CD4-positive, alpha-beta memory T cell (primary cell): ENCODE results near the gene HUS1. TPM values are rescaled to one million over a fixed set of nuclear protein-coding genes. Genes with fewer than 3 reads are reported as not detected.
"Not testable (repeated sequence)": the region's sequence is repeated elsewhere in the genome, so short reads cannot be mapped to it uniquely, and the experiment has no call there.

Experiments
- CTCF ChIA-PET: fragments of 350-600 bp; sonication (Branson Sonifier 250); formaldehyde crosslinking; loops from one replicate; lab custom pipeline; 2021; ENCODE audit warnings: inconsistent platforms; ENCODE audit not compliant: partially characterized antibody; lab: Charles Lee
- POLR2A ChIA-PET: fragments of 350-600 bp; sonication (Branson Sonifier 250); formaldehyde crosslinking; loops from one replicate; lab custom pipeline; 2021; ENCODE audit not compliant: partially characterized antibody; lab: Charles Lee
- DNase-seq, 5 donors: peaks; one replicate each; pipeline versions ENCODE4 v3.0.0 to v3.0.0-alpha.2; 2020 to 2022; ENCODE audit warnings: mixed read lengths in 1 of 5
- H3K27ac ChIP-seq: one replicate; pipeline ENCODE4 v1.7.0; 2013; ENCODE audit warnings: low read depth, low read length
- H3K27me3 ChIP-seq: 2 replicates; pipeline ENCODE4 v1.7.0; 2013; ENCODE audit warnings: mild to moderate bottlenecking, low read length, moderate library complexity; ENCODE audit not compliant: insufficient read depth
- H3K36me3 ChIP-seq: 2 replicates; pipeline ENCODE4 v1.7.0; 2013; ENCODE audit warnings: mild to moderate bottlenecking, low read length, moderate library complexity; ENCODE audit not compliant: insufficient read depth
- H3K4me1 ChIP-seq: 2 replicates; pipeline ENCODE4 v1.7.0; 2013; ENCODE audit warnings: mild to moderate bottlenecking, low read length, moderate library complexity; ENCODE audit not compliant: insufficient read depth
- H3K4me3 ChIP-seq, 2 donors: one replicate each; pipeline ENCODE4 v1.7.0; 2013; ENCODE audit warnings: low read length in 2 of 2, mild to moderate bottlenecking in 1 of 2
- H3K9me3 ChIP-seq, 2 donors: one replicate each; pipeline ENCODE4 v1.7.0; 2013; ENCODE audit warnings: low read length in 2 of 2, control low read depth in 1 of 2; ENCODE audit not compliant: control insufficient read depth in 1 of 2
- H3K27ac Mint-ChIP-seq, 7 donors: one replicate each; pipeline ENCODE4 v1.8.0; 2020 to 2021; ENCODE audit warnings: mixed read lengths in 7 of 7, mild to moderate bottlenecking in 6 of 7, inconsistent platforms in 3 of 7, moderate library complexity in 3 of 7
- H3K27me3 Mint-ChIP-seq, 2 donors: one replicate each; pipeline ENCODE4 v1.8.0; 2020 to 2021; ENCODE audit warnings: mixed read lengths in 2 of 2
- H3K36me3 Mint-ChIP-seq, 2 donors: one replicate each; pipeline ENCODE4 v1.8.0; 2020 to 2021; ENCODE audit warnings: mixed read lengths in 2 of 2, inconsistent platforms in 1 of 2, mild to moderate bottlenecking in 1 of 2
- H3K4me1 Mint-ChIP-seq, 4 donors: one replicate each; pipeline ENCODE4 v1.8.0; 2020 to 2021; ENCODE audit warnings: mixed read lengths in 4 of 4, mild to moderate bottlenecking in 1 of 4
- H3K4me3 Mint-ChIP-seq, 8 donors: one replicate each; pipeline ENCODE4 v1.8.0; 2020 to 2021; ENCODE audit warnings: mixed read lengths in 8 of 8, mild to moderate bottlenecking in 7 of 8, moderate library complexity in 6 of 8, inconsistent platforms in 3 of 8
- H3K9me3 Mint-ChIP-seq, 8 donors: one replicate each; pipeline ENCODE4 v1.8.0; 2020 to 2021; ENCODE audit warnings: mixed read lengths in 8 of 8, mild to moderate bottlenecking in 5 of 8, inconsistent platforms in 3 of 8, moderate library complexity in 1 of 8
- intact Hi-C: fragments of 100-400 bp; cut with micrococcal nuclease; formaldehyde crosslinking; loops from one replicate; pipeline ENCODE4 v1.15.1; 2023
- polyA plus RNA-seq, 2 donors: library from polyadenylated mRNA; unstranded; fragments of 300-500 nt; fragmentation: Illumina TruSeq; gene quantifications; one replicate each; pipeline ENCODE4 v1.2.3, GENCODE V29; 2021
- total RNA-seq, 2 experiments: library from RNA; stranded (reverse); gene quantifications; one replicate each; pipeline ENCODE4 v1.2.3, GENCODE V29; 2021

HUS1 gene
- total and polyA plus RNA-seq, 4 experiments from 2014 or later: 39.7 to 74.1 (median 63.2) TPM

- no peak overlapping the region for H3K4me3 Mint-ChIP-seq
- H3K36me3 Mint-ChIP-seq: no peaks in the 10 kb centered on the region
- no peaks in the 10 kb centered on the region for H3K27me3 Mint-ChIP-seq
- DNase-seq: no peak
- no peaks in the 10 kb centered on the region for H3K36me3 ChIP-seq
- ChIA-PET POLR2A (no interaction called here), CTCF (interaction anchor here (1.1 to 2.9 kb wide), 2 partner anchors 9 to 14 kb away, joined by 3 to 12 read pairs; no protein-coding TSS in a partner anchor)
- H3K9me3 Mint-ChIP-seq: no peaks in the 10 kb centered on the region
- no peaks in the 10 kb centered on the region for H3K4me1 ChIP-seq
- no peaks in the 10 kb centered on the region for H3K4me1 Mint-ChIP-seq
- H3K27me3 ChIP-seq: no peaks in the 10 kb centered on the region
- no peaks in the 10 kb centered on the region for H3K9me3 ChIP-seq
- H3K4me3 ChIP-seq: no peak overlapping the region
- intact Hi-C loops: no loop called here
- H3K27ac ChIP-seq: no peak overlapping the region
- H3K27ac Mint-ChIP-seq: no peak overlapping the region
Measured at GRCh38 chr7:47931005-47932004, 48.1 kb downstream of the HUS1 start.

DNA sequence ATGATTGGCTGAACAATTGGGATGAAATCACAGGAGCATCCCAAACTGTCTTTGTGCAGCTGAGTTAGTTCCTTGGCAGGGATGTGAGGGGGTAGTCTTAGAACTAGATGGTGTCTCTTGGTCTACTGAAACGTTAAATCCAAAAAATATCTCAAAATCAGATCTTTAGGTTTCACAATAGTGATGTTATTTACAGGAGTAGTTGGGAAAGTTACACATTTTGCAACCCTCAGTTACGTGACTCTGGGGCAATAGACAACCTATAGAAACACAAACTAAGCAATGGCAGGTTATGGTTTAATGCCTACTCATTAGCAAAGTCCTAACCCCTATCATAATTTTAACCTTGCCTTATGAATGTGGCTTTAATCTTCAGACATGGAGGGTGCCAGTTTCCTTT, 55.1 kb downstream of the HUS1 start:
- H3K27ac Mint-ChIP-seq: no peak overlapping the region
- H3K27ac ChIP-seq: no peak overlapping the region
- no peak for DNase-seq
- CTCF ChIA-PET: no interaction called here
- POLR2A ChIA-PET: no interaction called here
- H3K4me1 ChIP-seq: no peaks in the 10 kb centered on the region
- H3K9me3 ChIP-seq: no peaks in the 10 kb centered on the region
- H3K36me3 Mint-ChIP-seq: no peaks in the 10 kb centered on the region
- H3K27me3 ChIP-seq: no peaks in the 10 kb centered on the region
- peaks cover 0 to 8% (median 3%) of the 10 kb centered on the region in 8 donors for H3K9me3 Mint-ChIP-seq
- H3K36me3 ChIP-seq: no peaks in the 10 kb centered on the region
- H3K4me3 ChIP-seq: no peak overlapping the region
- no peak overlapping the region for H3K4me3 Mint-ChIP-seq
- intact Hi-C loops: no loop called here
- H3K4me1 Mint-ChIP-seq: no peaks in the 10 kb centered on the region
- H3K27me3 Mint-ChIP-seq: no peaks in the 10 kb centered on the region

GRCh38 chr7:47923081-47923875, 56.1 kb downstream of the HUS1 start:
- CTCF ChIA-PET, H3K4me1 ChIP-seq, H3K4me1 Mint-ChIP-seq, H3K27me3 ChIP-seq, H3K4me3 Mint-ChIP-seq, H3K27ac Mint-ChIP-seq, H3K9me3 ChIP-seq, H3K27ac ChIP-seq, H3K27me3 Mint-ChIP-seq, intact Hi-C loops, DNase-seq, H3K4me3 ChIP-seq, H3K36me3 ChIP-seq, H3K36me3 Mint-ChIP-seq, H3K9me3 Mint-ChIP-seq, POLR2A ChIA-PET: not testable (repeated sequence)

- H3K4me1 Mint-ChIP-seq, H3K27ac Mint-ChIP-seq, H3K4me1 ChIP-seq, DNase-seq, H3K27me3 Mint-ChIP-seq, H3K27ac ChIP-seq, H3K4me3 ChIP-seq, H3K36me3 Mint-ChIP-seq, H3K9me3 Mint-ChIP-seq, POLR2A ChIA-PET, intact Hi-C loops, CTCF ChIA-PET, H3K4me3 Mint-ChIP-seq, H3K9me3 ChIP-seq, H3K27me3 ChIP-seq, H3K36me3 ChIP-seq: not testable (repeated sequence)
Measured at GRCh38 chr7:47916514-47916913, 62.9 kb downstream of the HUS1 start.

GRCh38 chr7:47915616-47915976, 63.8 kb downstream of the HUS1 start:
- no peaks in the 10 kb centered on the region for H3K4me1 ChIP-seq
- CTCF ChIA-PET: no interaction called here
- H3K27me3 Mint-ChIP-seq: peaks cover 0 to 1% of the 10 kb centered on the region in 2 donors

DNA sequence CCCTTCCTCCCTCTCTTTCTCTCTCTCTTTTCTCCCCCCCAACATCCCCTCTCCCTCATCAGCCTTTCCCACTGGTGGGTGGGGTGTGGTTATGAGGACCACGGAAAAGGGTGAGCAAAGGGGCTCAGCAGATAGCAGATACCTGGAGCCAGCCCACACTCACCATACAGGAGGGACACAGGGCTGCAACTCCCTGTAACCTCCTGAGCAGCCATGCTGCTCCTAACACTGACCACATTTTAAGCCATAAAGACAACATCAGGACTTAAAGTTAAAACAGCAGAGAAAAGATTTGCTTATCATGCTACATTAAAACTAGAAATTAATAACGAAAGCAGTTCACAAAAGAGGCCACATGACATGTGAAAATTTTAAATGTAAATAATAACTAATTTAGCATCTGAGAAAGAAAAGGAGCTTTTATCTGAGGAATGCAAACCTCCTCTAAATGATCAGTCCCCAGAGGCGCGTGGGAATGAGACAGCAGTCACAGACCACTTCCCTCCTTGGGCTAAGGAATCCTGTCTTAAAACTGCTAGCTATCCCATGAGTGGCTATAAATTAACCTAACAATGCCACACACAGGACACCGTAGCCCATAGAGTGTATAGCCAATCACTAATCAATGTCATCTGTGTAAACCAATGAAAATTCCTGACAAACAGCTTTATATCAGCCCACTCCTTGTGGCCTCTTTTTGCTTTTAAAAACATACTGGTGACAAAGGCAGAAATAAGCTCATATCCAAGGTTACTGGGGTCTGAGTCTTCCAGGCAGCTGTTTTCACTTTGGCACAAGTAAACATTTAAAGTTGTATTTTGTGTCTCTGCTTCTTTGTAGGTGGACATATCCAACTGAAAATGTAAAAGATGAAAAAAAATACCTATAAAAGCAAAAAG, 64.4 kb downstream of the HUS1 start:
- Histone ChIP-seq H3K27ac (no peak overlapping the region), H3K27me3 (no peaks in the 10 kb centered on the region), H3K4me3 (no peak overlapping the region), H3K36me3 (no peaks in the 10 kb centered on the region), H3K9me3 (no peaks in the 10 kb centered on the region), H3K4me1 (no peaks in the 10 kb centered on the region)
- ChIA-PET POLR2A (no interaction called here), CTCF (interaction anchor here (0.9 kb wide), 1 partner anchor 30 kb away, joined by 3 read pairs; no protein-coding TSS in a partner anchor)
- DNase-seq: no peak
- no peak overlapping the region for H3K4me3 Mint-ChIP-seq
- no peaks in the 10 kb centered on the region for H3K4me1 Mint-ChIP-seq
- no peaks in the 10 kb centered on the region for H3K9me3 Mint-ChIP-seq
- intact Hi-C loops: no loop called here
- H3K27ac Mint-ChIP-seq: no peak overlapping the region
- H3K36me3 Mint-ChIP-seq: no peaks in the 10 kb centered on the region
- H3K27me3 Mint-ChIP-seq: peaks cover 0 to 1% of the 10 kb centered on the region in 2 donors

More at GRCh38 chr7:47915616-47915976, 63.8 kb downstream of the HUS1 start:
- H3K4me1 Mint-ChIP-seq: no peaks in the 10 kb centered on the region
- Histone ChIP-seq H3K9me3 (no peaks in the 10 kb centered on the region), H3K27me3 (no peaks in the 10 kb centered on the region), H3K4me3 (no peak overlapping the region), H3K36me3 (no peaks in the 10 kb centered on the region), H3K27ac (no peak overlapping the region)
- intact Hi-C loops: no loop called here
- no peaks in the 10 kb centered on the region for H3K36me3 Mint-ChIP-seq
- H3K27ac Mint-ChIP-seq: no peak overlapping the region
- DNase-seq: no peak
- H3K4me3 Mint-ChIP-seq: no peak overlapping the region
- POLR2A ChIA-PET: no interaction called here
- H3K9me3 Mint-ChIP-seq: peaks cover 0 to 4% (median 0%) of the 10 kb centered on the region in 8 donors
